Neural crest cell (in vitro differentiated cells): ENCODE results near the gene ARHGAP26. TPM values are rescaled to one million over a fixed set of nuclear protein-coding genes. Genes with fewer than 3 reads are reported as not detected.

Source experiments
- DNase-seq: peaks from one replicate; pipeline ENCODE4 v3.0.0; 2021; ENCODE audit warnings: low read depth, mixed read lengths, low spot score
- H3K27ac Mint-ChIP-seq: one replicate; pipeline ENCODE4 v1.8.0; 2021; ENCODE audit warnings: mild to moderate bottlenecking, mixed read lengths; ENCODE audit not compliant: unreplicated experiment
- H3K27me3 Mint-ChIP-seq: 2 replicates; pipeline ENCODE4 v1.8.0; 2021; ENCODE audit warnings: low read depth, mild to moderate bottlenecking, mixed read lengths
- H3K36me3 Mint-ChIP-seq: 2 replicates; pipeline ENCODE4 v1.8.0; 2021; ENCODE audit warnings: low read depth, mild to moderate bottlenecking, mixed read lengths
- H3K4me1 Mint-ChIP-seq: 2 replicates; pipeline ENCODE4 v1.8.0; 2021; ENCODE audit warnings: mixed read lengths
- H3K4me3 Mint-ChIP-seq: one replicate; pipeline ENCODE4 v1.8.0; 2021; ENCODE audit warnings: mild to moderate bottlenecking, mixed read lengths
- H3K9me3 Mint-ChIP-seq: 2 replicates; pipeline ENCODE4 v1.8.0; 2021; ENCODE audit warnings: mixed read lengths
- CTCF ChIP-seq: fragments of 200-600 bp; sonication (generic); conservative IDR thresholded peaks from 2 replicates; pipeline ENCODE4 v1.5.0; 2021; ENCODE audit warnings: antibody characterized with exemption, mild to moderate bottlenecking
- total RNA-seq: library from RNA; stranded (reverse); gene quantifications from 2 replicates; pipeline ENCODE4 v1.2.1, GENCODE V29; 2021

Gene ARHGAP26
- total RNA-seq, 1 donor from 2014 or later = 5.5 TPM

GRCh38 chr5:142918959-142919635 lies 148.9 kb downstream of the ARHGAP26 start:
- Mint-ChIP-seq H3K27ac (peak overlapping the region; percentile 59), H3K27me3 (no peaks in the 10 kb centered on the region), H3K36me3 (no peaks in the 10 kb centered on the region), H3K4me1 (peaks cover 4% of the 10 kb centered on the region), H3K4me3 (no peak overlapping the region), H3K9me3 (no peaks in the 10 kb centered on the region)
- TF ChIP-seq CTCF = no peak
- DNase-seq = no peak

- H3K27ac Mint-ChIP-seq = no peak overlapping the region
- no peak for TF ChIP-seq CTCF
- no peaks in the 10 kb centered on the region for H3K27me3 Mint-ChIP-seq
Observed at GRCh38 chr5:142920849-142921612, 150.9 kb downstream of the ARHGAP26 start.

GRCh38 chr5:142922223-142922952 lies 152.2 kb downstream of the ARHGAP26 start:
- Mint-ChIP-seq H3K27ac (no peak overlapping the region), H3K4me1 (no peaks in the 10 kb centered on the region), H3K27me3 (no peaks in the 10 kb centered on the region), H3K9me3 (no peaks in the 10 kb centered on the region), H3K4me3 (no peak overlapping the region), H3K36me3 (no peaks in the 10 kb centered on the region)
- no peak for DNase-seq
- TF ChIP-seq CTCF = peak; percentile 66

More at GRCh38 chr5:142920849-142921612, 150.9 kb downstream of the ARHGAP26 start:
- no peak for DNase-seq
- Mint-ChIP-seq H3K4me3 (no peak overlapping the region), H3K36me3 (no peaks in the 10 kb centered on the region), H3K4me1 (no peaks in the 10 kb centered on the region), H3K9me3 (no peaks in the 10 kb centered on the region)

- Mint-ChIP-seq H3K4me3 (no peak overlapping the region), H3K27me3 (no peaks in the 10 kb centered on the region), H3K4me1 (no peaks in the 10 kb centered on the region), H3K9me3 (no peaks in the 10 kb centered on the region), H3K36me3 (no peaks in the 10 kb centered on the region), H3K27ac (no peak overlapping the region)
- DNase-seq = no peak
- no peak for TF ChIP-seq CTCF
Observed at GRCh38 chr5:142924135-142924883, 154.1 kb downstream of the ARHGAP26 start.

GRCh38 chr5:142925795-142926194 lies 155.6 kb downstream of the ARHGAP26 start:
- Mint-ChIP-seq H3K27ac (no peak overlapping the region), H3K36me3 (no peaks in the 10 kb centered on the region), H3K4me1 (no peaks in the 10 kb centered on the region), H3K4me3 (no peak overlapping the region), H3K27me3 (no peaks in the 10 kb centered on the region), H3K9me3 (no peaks in the 10 kb centered on the region)
- no peak for TF ChIP-seq CTCF
- no peak for DNase-seq
